ENCODE measurements around the gene RTP3.

- TF ChIP-seq CTCF (IDR thresholded peaks at IDR 0.05): no peak
- no peak for TF ChIP-seq POLR2A (IDR thresholded peaks at IDR 0.05)
These were observed 8.2 kb downstream of the RTP3 start for GRCh38 chr3:46505953-46506352.
